Fibroblast of skin of back (primary cell): ENCODE results near the gene PCDH20. TPM values are rescaled to one million over a fixed set of nuclear protein-coding genes. Genes with fewer than 3 reads are reported as not detected.
A peak's percentile ranks its signal among the peaks of the same experiment; 100 is the strongest.
"Not testable (repeated sequence)": the region's sequence is repeated elsewhere in the genome, so short reads cannot be mapped to it uniquely, and the experiment has no call there.

Source experiments
- DNase-seq: peaks from one replicate; pipeline ENCODE4 v3.0.0-alpha.2; 2013
- polyA plus RNA-seq, 2 experiments: library from polyadenylated mRNA; unstranded; fragments of 120-200 nt; gene quantifications; one replicate each; pipeline ENCODE4 v1.2.1, GENCODE V29; 2013; ENCODE audit not compliant: insufficient read length in 2 of 2

The PCDH20 gene
- not detected for polyA plus RNA-seq (2013, experiment 1 of 2; ENCODE audit: insufficient read length)
- not detected for polyA plus RNA-seq (2013, experiment 2 of 2; ENCODE audit: insufficient read length)

- no peak for DNase-seq
Measured at GRCh38 chr13:61415749-61416148, at the start of gene PCDH20. PCDH20 (minus strand) TSS chr13:61415849; CDS start chr13:61415158, 691 bp downstream.

GRCh38 chr13:61463024-61463423, 47.4 kb upstream of the PCDH20 start:
- DNase-seq = no peak

DNA sequence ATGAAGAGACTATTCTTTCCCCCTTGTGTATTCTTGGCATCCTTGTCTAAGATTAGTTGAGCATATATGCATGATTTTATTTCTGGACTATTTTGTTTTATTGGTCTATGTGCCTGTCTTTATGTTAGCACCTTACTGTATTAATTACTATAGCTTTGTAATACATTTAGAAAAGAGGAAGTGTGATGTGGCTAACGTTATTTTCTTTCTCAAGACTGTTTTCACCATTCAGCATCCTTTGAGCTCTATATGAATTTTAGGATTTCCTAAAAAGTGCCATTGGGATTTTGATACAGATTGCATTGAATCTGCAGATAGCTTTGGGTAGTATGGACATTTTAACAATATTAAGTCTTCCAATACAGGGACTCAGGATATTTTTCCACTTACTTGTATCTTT, 37.5 kb upstream of the PCDH20 start:
- DNase-seq = no peak

GRCh38 chr13:61432029-61432428, 16.4 kb upstream of the PCDH20 start:
- no peak for DNase-seq

DNA sequence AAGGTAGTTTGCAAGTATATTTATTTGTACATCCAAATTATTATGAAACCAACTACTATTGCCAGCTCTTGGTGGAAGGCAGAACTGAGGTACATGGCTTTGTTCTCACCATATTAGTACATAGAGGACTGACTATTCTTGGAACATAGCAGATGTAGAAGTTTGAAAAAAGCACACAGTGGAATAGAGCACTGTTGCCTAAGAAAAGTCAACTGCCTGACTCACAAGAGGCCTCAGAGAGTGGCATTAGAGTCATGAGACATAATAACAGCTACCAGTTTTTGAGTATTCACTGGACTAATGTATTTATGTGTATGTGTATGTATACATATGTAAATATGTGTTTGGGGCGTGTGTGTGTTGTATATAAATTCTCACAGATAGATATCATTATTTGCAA, 8.3 kb upstream of the PCDH20 start:
- no peak for DNase-seq

- DNase-seq = no peak
Measured at GRCh38 chr13:61417086-61417570, 1.5 kb upstream of the PCDH20 start.

- DNase-seq = peak; percentile 18
Measured at GRCh38 chr13:61415058-61415721, 459 bp downstream of the PCDH20 start.

DNA sequence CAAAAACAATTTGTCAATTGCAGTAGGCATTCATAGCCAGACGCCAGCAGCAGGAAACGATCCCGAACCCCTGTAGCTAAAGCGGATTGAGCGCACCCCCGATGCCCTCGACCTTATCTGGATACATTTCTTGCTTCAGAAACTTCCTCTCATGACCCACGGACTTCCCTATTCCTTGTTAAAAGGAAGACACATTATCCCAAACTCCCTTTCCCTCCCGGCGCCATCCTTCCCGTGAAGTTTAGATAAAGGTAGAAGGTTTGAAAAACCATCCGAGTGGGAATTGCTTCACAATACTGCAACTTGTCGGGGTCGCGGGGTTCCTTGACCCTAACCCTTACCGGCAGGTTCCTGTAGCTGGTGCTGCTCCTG, 977 bp downstream of the PCDH20 start:
- DNase-seq = no peak

- DNase-seq = no peak
Measured at GRCh38 chr13:61413572-61414535, 1.8 kb downstream of the PCDH20 start.

- peak; percentile 4 for DNase-seq
Measured at GRCh38 chr13:61410669-61411297, 4.9 kb downstream of the PCDH20 start.

DNA sequence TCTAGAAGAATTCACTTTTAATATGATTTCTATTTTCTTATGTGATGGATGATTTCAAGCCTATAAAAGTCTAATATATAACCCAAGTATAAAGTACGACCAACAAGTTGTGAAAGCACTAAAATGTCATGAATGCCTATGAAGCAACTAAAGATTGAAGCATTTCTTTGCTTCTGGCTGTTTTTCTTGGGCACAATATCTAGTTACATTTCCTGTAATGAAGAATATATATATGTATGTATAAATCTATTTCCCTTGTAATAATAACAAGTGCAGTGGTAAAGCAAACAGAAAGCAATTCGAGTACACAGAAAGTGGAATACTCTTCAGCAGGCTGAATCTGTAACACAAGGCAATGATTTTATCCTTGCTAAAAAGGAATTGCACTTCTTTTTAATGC, 5.4 kb downstream of the PCDH20 start:
- DNase-seq = no peak

GRCh38 chr13:61408571-61408970, 7.1 kb downstream of the PCDH20 start:
- DNase-seq = no peak

- DNase-seq = no peak
Measured at GRCh38 chr13:61406275-61406674, 9.4 kb downstream of the PCDH20 start.

DNA sequence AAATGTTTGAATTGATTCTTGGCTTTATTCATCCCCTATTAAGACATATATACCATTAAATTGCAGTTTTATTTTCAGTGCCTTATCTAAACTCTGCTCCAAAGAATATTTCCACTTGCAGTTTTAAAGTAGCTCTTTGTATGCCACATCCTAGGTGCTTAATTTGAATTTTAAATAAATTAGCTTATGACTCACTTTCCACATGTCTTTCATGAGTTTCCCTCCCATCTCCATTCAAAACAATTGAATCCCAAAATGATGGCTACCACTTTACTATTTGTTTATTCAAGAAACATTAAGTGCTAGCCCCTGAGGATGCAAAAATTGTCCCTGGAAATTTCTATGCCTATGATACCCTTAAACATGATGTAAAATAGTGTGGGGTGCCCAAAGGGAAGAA, 19.5 kb downstream of the PCDH20 start:
- DNase-seq = no peak

- DNase-seq = no peak
Measured at GRCh38 chr13:61391426-61391825, 24.2 kb downstream of the PCDH20 start.

DNA sequence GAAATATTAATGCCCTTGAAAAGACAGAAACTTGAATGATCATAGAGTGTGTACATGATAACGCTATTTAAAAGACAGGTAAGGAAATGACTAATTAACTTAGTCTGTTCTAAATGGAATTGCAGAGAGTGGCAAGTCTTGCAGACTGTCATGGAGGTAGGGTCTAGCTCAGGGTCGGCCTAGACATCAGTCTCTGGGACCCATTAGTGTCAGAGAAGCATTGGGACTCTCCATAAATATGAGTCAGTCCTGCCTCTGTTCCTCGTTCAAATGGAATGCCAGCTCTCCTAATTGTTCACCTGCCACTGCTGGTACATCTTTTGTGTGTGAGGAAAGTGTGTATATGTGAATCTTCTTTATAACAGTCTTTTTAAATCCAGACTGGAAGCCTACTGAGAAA, 28.0 kb downstream of the PCDH20 start:
- no peak for DNase-seq

GRCh38 chr13:61383111-61383510, 32.5 kb downstream of the PCDH20 start:
- DNase-seq = no peak

- DNase-seq = no peak
Measured at GRCh38 chr13:61370520-61370919, 45.1 kb downstream of the PCDH20 start.

DNA sequence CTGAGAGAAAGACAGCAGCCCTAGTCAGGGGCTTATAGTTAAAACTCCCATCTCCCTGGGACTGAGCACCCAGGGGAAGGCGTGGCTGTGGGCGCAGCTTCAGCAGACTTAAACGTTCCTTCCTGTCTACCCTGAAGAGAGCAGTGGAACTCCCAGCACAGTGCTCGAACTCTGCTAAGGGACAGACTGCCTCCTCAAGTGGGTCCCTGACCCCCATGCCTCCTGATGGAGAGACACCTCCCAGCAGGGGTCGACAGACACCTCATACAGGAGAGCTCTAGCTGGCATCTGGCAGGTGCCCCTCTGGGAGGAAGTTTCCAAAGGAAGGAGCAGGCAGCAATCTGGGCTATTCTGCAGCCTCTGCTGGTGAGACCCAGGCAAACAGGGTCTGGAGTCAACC, 51.0 kb downstream of the PCDH20 start:
- DNase-seq = not testable (repeated sequence)

DNA sequence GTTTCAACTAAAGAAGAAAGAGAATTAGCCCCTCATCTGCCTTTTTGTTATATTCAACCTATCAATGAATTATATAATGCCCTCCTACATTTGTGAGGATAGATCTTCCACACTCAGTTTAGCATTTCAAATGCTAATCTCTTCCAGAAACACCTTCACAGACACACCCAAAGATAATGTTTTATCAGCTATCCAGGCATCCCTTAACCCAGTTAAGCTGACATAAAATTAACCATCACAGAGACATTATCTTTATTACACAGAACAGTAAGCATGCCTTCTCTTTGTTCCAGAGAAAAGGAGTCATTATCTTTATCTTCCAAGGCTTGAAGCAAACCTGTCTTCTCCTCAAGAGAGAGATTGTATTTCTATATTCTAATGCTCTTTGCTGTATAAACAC, 53.1 kb downstream of the PCDH20 start:
- DNase-seq = no peak
